ENCODE results near the gene KLHL4.

DNA sequence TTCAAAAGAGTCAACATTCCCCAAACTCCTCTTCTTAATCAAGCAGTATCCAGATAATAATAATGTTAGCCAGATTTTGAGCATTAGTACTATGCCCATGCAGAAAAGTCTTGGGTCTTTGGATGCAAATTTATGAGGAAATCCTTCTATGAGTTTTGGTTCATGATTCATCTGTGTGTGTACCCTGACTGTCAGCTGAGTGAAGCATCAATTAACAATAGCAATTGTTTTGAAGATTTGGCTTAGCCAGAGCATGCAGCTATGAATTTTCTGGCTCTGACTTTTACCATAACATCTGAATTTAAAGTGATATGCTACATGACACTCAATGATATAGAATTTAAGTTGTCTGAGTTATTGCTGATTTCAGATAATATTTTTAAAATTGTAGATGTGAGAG, 145.8 kb downstream of the KLHL4 start:
- TF ChIP-seq ZNF670 (CRISPR knock-in tag; IDR thresholded peaks at IDR 0.05; ENCODE audit: borderline replicate concordance) = no peak
- TF ChIP-seq CTCF (CRISPR knock-in tag; IDR thresholded peaks at IDR 0.05) = no peak
- no peak for TF ChIP-seq ZFP36 (IDR thresholded peaks at IDR 0.05; ENCODE audit: borderline replicate concordance, low read depth, low read length, partially characterized antibody)
- no peak for TF ChIP-seq BRCA1 (CRISPR knock-in tag; IDR thresholded peaks at IDR 0.05)
